RWPE1 (cell line): ENCODE results near the gene OR51F2.
"Not testable (repeated sequence)": the region's sequence is repeated elsewhere in the genome, so short reads cannot be mapped to it uniquely, and the experiment has no call there.

ENCODE experiments used
- CTCF ChIA-PET: fragments of 350-600 bp; sonication (Branson Sonifier 250); formaldehyde crosslinking; extraction: SDS; loops from one replicate; lab custom pipeline; 2021; lab: Yijun Ruan, JAX
- POLR2A ChIA-PET: fragments of 400-600 bp; formaldehyde crosslinking; extraction: SDS; loops from one replicate; lab custom pipeline; 2020; ENCODE audit warnings: antibody characterized with exemption; ENCODE audit not compliant: low non-redundant PET; lab: Yijun Ruan, JAX
- DNase-seq: peaks from one replicate; pipeline ENCODE4 v3.0.0; 2012; ENCODE audit warnings: low spot score
- H3K27ac ChIP-seq: fragments of 450-650 bp; 2 replicates; pipeline ENCODE4 v1.5.1; 2017
- CTCF ChIP-seq: fragments of 450-650 bp; conservative IDR thresholded peaks from 2 replicates; pipeline ENCODE4 v1.5.1; 2017; ENCODE audit warnings: low read depth, mild to moderate bottlenecking

The OR51F2 gene

GRCh38 chr11:4839851-4840549 is 18.9 kb downstream of the OR51F2 start:
- TF ChIP-seq CTCF: no peak
- no peak overlapping the region for H3K27ac ChIP-seq
- DNase-seq: no peak
- ChIA-PET POLR2A (no interaction called here), CTCF (no interaction called here)

GRCh38 chr11:4848908-4849532 is 27.9 kb downstream of the OR51F2 start, which contains the start of gene OR51S1:
Gene OR51S1 (minus strand): TSS chr11:4849208. CDS start chr11:4849208, 0 bp downstream.
- ChIA-PET POLR2A (no interaction called here), CTCF (no interaction called here)
- no peak for DNase-seq
- H3K27ac ChIP-seq: no peak within 1 kb of the TSS
- TF ChIP-seq CTCF: no peak

GRCh38 chr11:4851033-4851432 is 29.9 kb downstream of the OR51F2 start:
- CTCF ChIA-PET: no interaction called here
- no peak overlapping the region for H3K27ac ChIP-seq
- POLR2A ChIA-PET: no interaction called here
- DNase-seq: no peak
- TF ChIP-seq CTCF: no peak

GRCh38 chr11:4854286-4854685 is 33.2 kb downstream of the OR51F2 start:
- DNase-seq, POLR2A ChIA-PET, H3K27ac ChIP-seq: not testable (repeated sequence)
- CTCF ChIA-PET: interaction anchor here (0.6 kb wide), 1 partner anchor 171 kb away, joined by 3 read pairs; no protein-coding TSS in a partner anchor

GRCh38 chr11:4862447-4863236 is 41.5 kb downstream of the OR51F2 start:
- H3K27ac ChIP-seq: no peak overlapping the region
- no peak for DNase-seq
- no peak for TF ChIP-seq CTCF
- ChIA-PET POLR2A (no interaction called here), CTCF (interaction anchor here (0.6 to 0.7 kb wide), 4 partner anchors 30 to 1577 kb away, joined by 3 read pairs; no protein-coding TSS in a partner anchor)

GRCh38 chr11:4863876-4864275 is 42.8 kb downstream of the OR51F2 start:
- CTCF ChIA-PET: no interaction called here
- POLR2A ChIA-PET: no interaction called here
- DNase-seq: no peak
- TF ChIP-seq CTCF: no peak
- no peak overlapping the region for H3K27ac ChIP-seq
